ENCODE measurements around the gene RALGPS1.

Gene RALGPS1

GRCh38 chr9:127104581-127105311 lies 190.2 kb downstream of the RALGPS1 start:
- DNase-seq, result no peak

GRCh38 chr9:127105805-127106465 lies 191.4 kb downstream of the RALGPS1 start:
- no peak for DNase-seq

- DNase-seq, result no peak
These were observed 191.9 kb downstream of the RALGPS1 start for GRCh38 chr9:127106466-127106855.

DNA sequence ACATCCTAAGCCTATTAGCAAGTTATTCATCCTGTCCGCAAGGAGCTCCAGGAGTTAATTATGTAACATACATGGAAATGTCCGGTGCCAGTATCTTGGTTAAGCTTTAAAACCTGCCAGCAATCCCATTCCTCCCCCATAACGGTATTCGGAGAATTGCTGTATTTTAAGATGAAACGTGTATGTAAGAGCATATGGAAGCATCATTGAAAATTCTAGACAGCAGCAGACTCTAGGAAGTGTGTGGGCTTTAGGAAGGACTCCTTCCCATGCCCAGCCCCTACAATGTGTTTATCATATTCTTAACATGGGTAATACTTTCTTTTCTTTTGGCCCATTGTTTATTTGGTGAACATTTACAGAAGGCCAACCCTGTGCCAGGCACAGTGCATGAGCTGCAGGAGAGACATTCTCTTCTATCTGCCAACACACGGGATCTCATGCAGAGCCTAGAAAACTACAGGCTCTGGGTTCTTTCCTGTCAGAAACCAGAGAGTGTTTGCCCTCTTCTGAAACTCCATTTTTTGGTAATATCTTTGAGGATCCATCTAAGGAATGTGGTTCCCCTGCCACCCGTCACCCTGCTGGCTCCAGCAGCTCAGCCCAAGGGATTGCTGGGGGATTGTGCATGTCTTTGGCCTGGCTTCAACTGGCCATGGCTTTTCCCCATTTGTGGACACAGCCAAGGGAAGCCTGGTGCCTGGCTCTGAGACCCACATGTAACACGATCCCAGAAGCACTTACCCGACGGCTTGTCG lies 192.8 kb downstream of the RALGPS1 start:
- DNase-seq, result no peak

GRCh38 chr9:127107929-127108876 lies 193.6 kb downstream of the RALGPS1 start:
- no peak for DNase-seq

DNA sequence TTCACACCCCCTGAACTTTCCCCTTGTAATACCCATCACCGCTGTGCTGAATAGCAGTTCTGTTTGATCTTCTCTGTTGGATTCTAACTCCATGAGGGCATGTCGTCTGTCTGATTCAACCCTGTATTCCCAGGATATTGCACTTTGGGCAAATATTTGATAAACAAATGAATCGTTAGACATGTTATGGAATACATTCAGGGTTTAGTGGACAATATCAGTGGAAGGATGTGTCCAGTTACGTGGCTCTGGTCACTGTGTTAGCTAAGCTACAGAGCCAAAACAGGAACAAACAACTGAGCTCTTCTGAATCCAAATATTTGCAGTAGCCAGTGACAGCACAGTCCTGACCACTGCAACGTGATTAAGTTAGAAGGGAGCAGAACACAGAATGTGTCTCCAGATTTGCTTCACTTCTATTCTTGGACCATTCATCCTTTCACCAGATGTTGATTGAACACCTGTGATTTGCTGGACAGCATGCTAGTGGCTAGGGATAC lies 194.7 kb downstream of the RALGPS1 start:
- no peak for DNase-seq

DNA sequence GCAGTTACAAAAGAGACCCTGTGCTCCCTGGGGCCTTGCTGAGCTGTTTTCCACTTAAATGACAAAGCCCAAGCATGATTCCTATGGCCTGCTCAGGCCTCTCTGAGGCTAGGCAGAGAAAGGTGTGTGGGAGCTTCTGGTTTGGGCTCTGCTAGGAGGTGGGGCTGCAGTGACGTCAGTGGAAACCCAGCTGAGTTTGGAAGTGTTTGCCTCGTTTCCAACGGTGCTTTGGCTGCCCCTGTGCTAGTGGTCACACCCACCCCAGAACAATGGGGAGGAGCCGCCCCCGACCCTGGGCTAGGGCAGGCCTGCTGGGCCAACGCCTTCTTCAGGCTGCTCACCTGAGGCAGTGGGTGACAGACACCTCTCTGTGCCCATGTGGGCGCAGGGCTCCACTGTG lies 197.5 kb downstream of the RALGPS1 start:
- no peak for DNase-seq

- DNase-seq, result no peak
These were observed 198.2 kb downstream of the RALGPS1 start for GRCh38 chr9:127112735-127113161.

DNA sequence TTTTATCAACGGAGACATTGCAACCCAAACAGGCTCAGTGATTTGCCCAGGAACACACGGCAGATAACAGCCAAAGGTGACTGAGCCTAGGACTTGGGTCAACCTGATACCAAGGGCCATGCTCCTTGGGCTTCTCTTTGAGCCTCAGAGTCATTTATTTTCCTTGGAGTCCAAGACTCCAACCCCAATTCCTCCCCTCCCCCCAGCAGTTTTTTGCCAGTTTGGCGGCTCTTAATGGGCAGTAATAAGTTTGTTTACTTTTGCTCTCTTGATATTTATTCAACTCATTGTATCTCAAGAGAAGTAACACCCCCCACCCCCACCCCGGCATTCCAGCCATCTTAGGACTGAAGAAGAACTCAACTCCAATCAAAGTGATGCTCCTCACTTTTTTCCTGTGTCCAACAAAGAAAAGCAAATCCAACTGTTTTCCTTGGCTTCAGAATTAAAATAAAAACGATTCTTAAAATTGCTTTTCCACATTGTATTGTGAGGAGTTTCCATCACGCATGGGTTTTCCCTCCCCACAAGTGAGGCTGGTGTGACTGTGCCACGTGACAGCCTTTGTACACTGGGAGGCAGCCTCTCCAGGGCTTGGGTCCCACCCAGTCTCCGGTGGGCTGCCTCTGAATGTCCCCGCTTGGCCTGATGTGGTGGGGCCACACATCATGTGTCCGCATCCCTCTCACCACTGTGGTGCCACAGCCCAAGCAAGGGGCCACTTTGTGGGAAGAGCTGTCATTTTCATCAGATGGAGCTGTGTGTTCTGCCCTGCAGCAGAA lies 198.8 kb downstream of the RALGPS1 start:
- DNase-seq, result no peak

GRCh38 chr9:127114606-127115005 lies 200.0 kb downstream of the RALGPS1 start:
- no peak for DNase-seq

DNA sequence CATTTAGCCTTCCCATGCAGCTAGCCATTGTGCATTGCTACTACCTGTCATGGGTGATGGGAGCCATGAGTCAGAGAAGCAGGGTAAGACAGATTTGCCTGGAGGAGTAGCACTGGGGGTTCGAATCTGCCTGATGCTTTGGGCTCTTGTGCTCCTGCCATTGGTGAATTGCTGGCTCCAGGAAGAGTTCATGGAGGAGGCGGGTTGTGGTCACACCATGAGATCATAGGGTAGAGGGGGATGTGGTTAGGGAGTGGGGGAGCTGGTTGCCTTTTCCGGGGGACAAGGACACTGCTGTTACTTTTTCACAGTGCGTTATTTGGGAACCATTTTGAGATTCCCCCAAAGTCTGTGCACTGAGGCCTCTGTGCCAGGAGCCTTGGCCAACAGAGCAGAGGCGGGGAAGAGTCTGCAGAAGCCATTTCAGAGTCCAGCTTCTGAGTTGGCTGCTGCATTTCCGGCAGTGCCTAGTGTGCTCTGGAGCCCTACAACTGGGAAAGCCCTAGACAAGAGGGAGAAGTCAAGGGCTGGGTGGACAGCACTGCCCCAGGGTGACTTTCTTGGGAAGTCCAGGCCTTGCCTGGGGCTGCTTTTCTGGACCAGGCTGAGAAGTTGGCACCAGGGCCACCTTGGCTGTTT lies 201.6 kb downstream of the RALGPS1 start:
- DNase-seq, result no peak

GRCh38 chr9:127116957-127117356 lies 202.4 kb downstream of the RALGPS1 start:
- no peak for DNase-seq

- DNase-seq, result no peak
These were observed 203.2 kb downstream of the RALGPS1 start for GRCh38 chr9:127117801-127118200.

- no peak for DNase-seq
These were observed 204.2 kb downstream of the RALGPS1 start for GRCh38 chr9:127118597-127119319.

- no peak for DNase-seq
These were observed 204.7 kb downstream of the RALGPS1 start for GRCh38 chr9:127119320-127119709.

DNA sequence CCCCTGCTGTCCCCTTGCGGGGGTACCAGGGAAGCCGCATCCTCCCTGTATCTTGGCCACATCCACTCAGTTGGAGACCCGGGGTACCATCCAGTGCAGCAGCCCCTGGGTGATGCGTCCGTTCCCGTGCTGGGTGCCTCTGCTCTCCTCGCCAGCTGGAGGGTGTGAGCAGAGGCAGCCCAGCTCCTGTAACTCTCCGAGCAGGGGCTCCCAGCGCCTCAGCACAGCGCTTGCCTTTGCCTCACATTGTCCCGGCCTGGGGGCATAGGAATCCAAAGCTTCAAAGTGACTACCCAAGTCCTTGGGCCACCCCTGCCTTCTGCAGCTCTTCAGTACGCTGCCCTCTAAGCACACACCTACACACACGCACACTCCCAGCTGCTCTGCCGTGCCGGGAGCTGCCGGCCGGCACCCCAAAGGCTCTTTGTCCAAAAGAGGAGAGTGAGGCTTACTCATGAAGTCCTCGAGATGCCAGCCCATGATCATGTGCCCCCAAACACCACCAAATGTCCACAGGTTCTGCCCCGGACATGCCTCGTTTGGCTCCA lies 207.1 kb downstream of the RALGPS1 start:
- DNase-seq, result no peak

GRCh38 chr9:127122176-127123063 lies 207.8 kb downstream of the RALGPS1 start, which contains the start of gene ANGPTL2:
Gene ANGPTL2, minus strand, starts transcription at chr9:127122635. Its CDS starts 13,904 bp downstream, at chr9:127108731.
- peak; percentile 47 for DNase-seq

GRCh38 chr9:127123064-127123890 lies 208.7 kb downstream of the RALGPS1 start:
- no peak for DNase-seq
